ENCODE data around the gene PPP6R2. TPM values are rescaled to one million over a fixed set of nuclear protein-coding genes. Genes with fewer than 3 reads are reported as not detected.

Gene PPP6R2
- total and polyA plus RNA-seq, 8 donors, result 21.1 to 70.4 (median 25.1) TPM

DNA sequence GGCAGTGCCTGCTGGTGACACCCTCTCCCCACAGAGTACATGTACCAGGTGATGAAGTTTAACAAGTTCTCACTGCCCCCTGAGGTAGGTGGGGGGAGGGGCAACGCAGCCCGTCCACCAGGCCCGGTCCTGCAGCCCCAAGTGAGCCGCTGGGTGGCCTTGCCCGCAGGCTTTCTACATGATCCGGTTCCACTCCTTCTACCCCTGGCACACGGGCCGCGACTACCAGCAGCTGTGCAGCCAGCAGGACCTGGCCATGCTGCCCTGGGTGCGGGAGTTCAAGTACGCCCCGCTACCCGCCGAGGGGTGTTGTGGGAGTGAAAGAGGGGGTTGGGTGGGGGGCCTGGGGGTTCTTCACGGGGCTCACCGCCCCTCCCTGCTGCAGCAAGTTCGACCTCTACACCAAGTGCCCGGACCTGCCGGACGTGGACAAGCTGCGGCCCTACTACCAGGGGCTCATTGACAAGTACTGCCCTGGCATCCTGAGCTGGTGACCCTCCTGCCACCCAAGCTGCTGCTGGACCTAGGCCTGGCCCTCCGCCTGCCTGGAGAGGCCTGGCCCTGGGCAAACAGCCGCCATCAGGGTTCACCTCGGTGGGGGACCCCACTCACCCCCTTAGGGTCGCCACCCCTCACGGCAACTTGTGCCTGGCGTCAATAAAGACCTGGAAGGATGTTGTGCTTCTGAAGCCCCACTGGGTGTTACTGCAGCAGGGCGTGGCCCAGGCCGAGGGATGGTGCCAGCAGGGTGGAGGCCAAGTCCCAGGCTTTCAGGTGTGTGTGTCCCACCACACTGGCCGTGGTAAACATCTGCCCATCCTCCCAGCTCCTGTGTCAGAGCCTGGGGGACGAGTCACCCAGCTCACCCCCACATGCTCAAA, 146.5 kb downstream of the PPP6R2 start:
- H3K27ac ChIP-seq, result no peak overlapping the region
- H3K4me3 ChIP-seq, result no peak overlapping the region
- 80 to 82% methylated on average over 28 to 31 of the region's 31 CpGs for WGBS, 2 donors
- ATAC-seq (no peak), DNase-seq (peak in 2 of 6 donors; percentile 52 to 67), FAIRE-seq (no peak)
- no peak for TF ChIP-seq CTCF (IDR thresholded peaks at IDR 0.05)
- H3K4me1 ChIP-seq, result peaks cover 0 to 9% (median 0%) of the 10 kb centered on the region in 3 donors
- H3K27me3 ChIP-seq, result no peaks in the 10 kb centered on the region
- intact Hi-C loops (cut with DNase I), result no loop called here
- H3K9me3 ChIP-seq, result no peaks in the 10 kb centered on the region
- H3K36me3 ChIP-seq, result no peaks in the 10 kb centered on the region

DNA sequence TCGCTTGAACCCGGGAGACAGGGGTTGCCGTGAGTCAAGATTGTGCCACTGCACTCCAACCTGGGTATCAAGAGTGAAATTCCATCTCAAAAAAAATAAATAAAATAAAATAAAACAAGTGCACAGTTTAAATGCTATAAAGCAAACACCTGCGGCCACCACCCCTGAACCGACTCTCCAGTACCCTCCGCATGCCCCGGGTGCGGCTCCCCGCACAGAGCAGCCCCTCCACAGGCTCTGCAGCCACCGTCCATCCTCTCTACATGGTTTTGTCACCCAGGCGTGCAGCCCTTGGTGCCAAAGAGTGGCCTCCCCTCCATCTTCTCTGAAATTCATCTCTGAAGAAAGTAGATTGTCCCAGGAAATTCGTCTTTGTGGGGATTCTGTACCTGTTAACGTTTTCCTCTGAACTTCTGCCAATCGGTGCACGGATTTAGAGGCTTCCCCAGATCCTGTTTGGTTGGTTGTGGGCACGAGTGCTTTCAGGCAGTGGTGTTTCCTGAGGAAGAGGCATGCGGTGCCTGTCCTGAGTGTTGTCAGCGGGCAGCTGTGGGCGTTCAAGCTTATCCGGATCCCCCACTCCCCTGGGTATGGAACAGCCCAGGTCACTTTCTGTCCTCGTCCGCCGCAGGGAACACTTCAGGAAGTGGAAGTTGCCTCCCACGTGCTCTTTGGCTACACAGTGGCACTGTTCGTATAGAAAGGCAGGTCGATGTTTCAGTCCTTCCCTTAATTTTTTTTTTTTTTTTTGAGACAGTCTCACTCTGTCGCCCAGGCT, 147.6 kb downstream of the PPP6R2 start:
- DNase-seq (no peak), ATAC-seq (no peak), FAIRE-seq (no peak)
- Histone ChIP-seq H3K9me3 (no peaks in the 10 kb centered on the region), H3K4me3 (no peak overlapping the region), H3K27ac (no peak overlapping the region), H3K4me1 (peaks cover 0 to 4% (median 0%) of the 10 kb centered on the region in 3 donors), H3K36me3 (no peaks in the 10 kb centered on the region), H3K27me3 (no peaks in the 10 kb centered on the region)
- intact Hi-C loops (cut with DNase I), result no loop called here
- WGBS, 2 donors, result 82% methylated on average over 27 of the region's 27 CpGs
- TF ChIP-seq CTCF (IDR thresholded peaks at IDR 0.05), result no peak

Other genes starting within 250 kb of the PPP6R2 start
- 1 to 10 TPM in 1 of 6 donors, under 1 TPM in 5; 0.31 to 1.2 (median 0.60) TPM for gene PANX2, start 172.6 kb upstream of the PPP6R2 start, total RNA-seq
- 1 to 10 TPM in 1 of 2 donors, under 1 TPM in 1; 0.68 to 3.5 TPM for gene PANX2, start 172.6 kb upstream of the PPP6R2 start, polyA plus RNA-seq
- gene TRABD, start 157.4 kb upstream of the PPP6R2 start, total RNA-seq, result 10 to 100 TPM; 25.9 to 64.1 (median 48.6) TPM
- 100 to 1,000 TPM; 104 to 107 TPM for gene TRABD, start 157.4 kb upstream of the PPP6R2 start, polyA plus RNA-seq
- gene SELENOO, start 142.3 kb upstream of the PPP6R2 start, total RNA-seq, result 10 to 100 TPM; 11.6 to 17.8 (median 13.0) TPM
- gene SELENOO, start 142.3 kb upstream of the PPP6R2 start, polyA plus RNA-seq, result 10 to 100 TPM; 78.2 to 79.8 TPM
- 10 to 100 TPM; 19.2 to 36.7 (median 26.8) TPM for gene TUBGCP6, start 98.3 kb upstream of the PPP6R2 start, total RNA-seq
- gene TUBGCP6, start 98.3 kb upstream of the PPP6R2 start, polyA plus RNA-seq, result 100 to 1,000 TPM; 109 to 139 TPM
- gene HDAC10, start 92.1 kb upstream of the PPP6R2 start, total RNA-seq, result 10 to 100 TPM; 17.0 to 40.7 (median 19.1) TPM
- 10 to 100 TPM; 67.7 to 78.3 TPM for gene HDAC10, start 92.1 kb upstream of the PPP6R2 start, polyA plus RNA-seq
- 1 to 10 TPM in 5 of 6 donors, under 1 TPM in 1; 0.88 to 3.8 (median 1.6) TPM for gene MAPK12, start 81.6 kb upstream of the PPP6R2 start, total RNA-seq
- gene MAPK12, start 81.6 kb upstream of the PPP6R2 start, polyA plus RNA-seq, result 10 to 100 TPM in 1 of 2 donors, 1 to 10 TPM in 1; 6.9 to 19.2 TPM
- gene MAPK11, start 72.9 kb upstream of the PPP6R2 start, total RNA-seq, result 1 to 10 TPM; 1.3 to 3.7 (median 2.3) TPM
- gene MAPK11, start 72.9 kb upstream of the PPP6R2 start, polyA plus RNA-seq, result 10 to 100 TPM; 13.2 to 22.2 TPM
- 100 to 1,000 TPM in 5 of 6 donors, 10 to 100 TPM in 1; 89.3 to 168 (median 113) TPM for gene PLXNB2, start 35.7 kb upstream of the PPP6R2 start, total RNA-seq
- gene PLXNB2, start 35.7 kb upstream of the PPP6R2 start, polyA plus RNA-seq, result 100 to 1,000 TPM; 191 to 216 TPM
- gene DENND6B, start 16.3 kb upstream of the PPP6R2 start, total RNA-seq, result 1 to 10 TPM; 4.3 to 9.5 (median 5.4) TPM
- 10 to 100 TPM; 20.9 to 25.3 TPM for gene DENND6B, start 16.3 kb upstream of the PPP6R2 start, polyA plus RNA-seq
- gene SBF1, start 131.7 kb downstream of the PPP6R2 start, total RNA-seq, result 10 to 100 TPM; 36.8 to 76.2 (median 56.1) TPM
- gene SBF1, start 131.7 kb downstream of the PPP6R2 start, polyA plus RNA-seq, result 10 to 100 TPM; 51.8 to 76.5 TPM
- gene ADM2, start 138.2 kb downstream of the PPP6R2 start, total RNA-seq, result 10 to 100 TPM in 1 of 6 donors, 1 to 10 TPM in 5; 4.1 to 44.3 (median 6.4) TPM
- gene ADM2, start 138.2 kb downstream of the PPP6R2 start, polyA plus RNA-seq, result 1 to 10 TPM; 2.1 to 4.8 TPM
- under 1 TPM in 3 of 6 donors, not detected in 3; 0.40 to 0.54 (median 0.50) TPM for gene MIOX, start 143.5 kb downstream of the PPP6R2 start, total RNA-seq
- gene MIOX, start 143.5 kb downstream of the PPP6R2 start, polyA plus RNA-seq, result 1 to 10 TPM; 1.5 to 2.9 TPM
- 100 to 1,000 TPM in 4 of 6 donors, 10 to 100 TPM in 2; 50.3 to 162 (median 122) TPM for gene LMF2, start 164.4 kb downstream of the PPP6R2 start, total RNA-seq
- 100 to 1,000 TPM; 142 to 175 TPM for gene LMF2, start 164.4 kb downstream of the PPP6R2 start, polyA plus RNA-seq
- gene NCAPH2, start 164.9 kb downstream of the PPP6R2 start, total RNA-seq, result 10 to 100 TPM; 15.9 to 27.1 (median 23.0) TPM
- gene NCAPH2, start 164.9 kb downstream of the PPP6R2 start, polyA plus RNA-seq, result 10 to 100 TPM; 56.8 to 70.1 TPM
- 1 to 10 TPM in 5 of 6 donors, not detected in 1; 1.2 to 3.1 (median 1.6) TPM for gene SCO2, start 182.3 kb downstream of the PPP6R2 start, total RNA-seq
- gene SCO2, start 182.3 kb downstream of the PPP6R2 start, polyA plus RNA-seq, result 1 to 10 TPM in 1 of 2 donors, under 1 TPM in 1; 0.65 to 3.8 TPM
- 10 to 100 TPM in 4 of 6 donors, 1 to 10 TPM in 2; 5.8 to 68.6 (median 12.4) TPM for gene TYMP, start 186.7 kb downstream of the PPP6R2 start, total RNA-seq
- 10 to 100 TPM; 36.0 to 58.6 TPM for gene TYMP, start 186.7 kb downstream of the PPP6R2 start, polyA plus RNA-seq
- 1 to 10 TPM in 1 of 6 donors, under 1 TPM in 5; 0.03 to 2.1 (median 0.12) TPM for gene KLHDC7B, start 202.6 kb downstream of the PPP6R2 start, total RNA-seq
- gene KLHDC7B, start 202.6 kb downstream of the PPP6R2 start, polyA plus RNA-seq, result under 1 TPM in 1 of 2 donors, not detected in 1; 0.15 TPM
- gene SYCE3, start 219.6 kb downstream of the PPP6R2 start, total RNA-seq, result under 1 TPM in 1 of 6 donors, not detected in 5; 0.63 TPM
- gene SYCE3, start 219.6 kb downstream of the PPP6R2 start, polyA plus RNA-seq, result under 1 TPM; 0.45 to 0.80 TPM
- gene CPT1B, start 235.1 kb downstream of the PPP6R2 start, total RNA-seq, result 10 to 100 TPM in 3 of 6 donors, 1 to 10 TPM in 3; 7.2 to 26.8 (median 10.1) TPM
- 10 to 100 TPM; 59.7 to 87.0 TPM for gene CPT1B, start 235.1 kb downstream of the PPP6R2 start, polyA plus RNA-seq
- 10 to 100 TPM; 20.4 to 55.5 (median 28.3) TPM for gene CHKB, start 239.5 kb downstream of the PPP6R2 start, total RNA-seq
- 100 to 1,000 TPM; 236 to 283 TPM for gene CHKB, start 239.5 kb downstream of the PPP6R2 start, polyA plus RNA-seq

Data from pancreas (tissue), 10 donors.